Esophagus muscularis mucosa (tissue), 4 donors: ENCODE data around the gene PRKX. TPM values are rescaled to one million over a fixed set of nuclear protein-coding genes. Genes with fewer than 3 reads are reported as not detected.

Source experiments
- DNase-seq: peaks from one replicate; pipeline ENCODE4 v3.0.0-alpha.2; 2017; ENCODE audit errors: extremely low spot score
- H3K27ac ChIP-seq, 4 donors: fragments of 200-600 bp; sonication (generic); replicated peaks in 1 of 4; 1 replicate in 3 of 4; 2 replicates in 1 of 4; pipeline ENCODE4 v1.5.1; 2016 to 2019; ENCODE audit warnings: mild to moderate bottlenecking in 1 of 4
- H3K27me3 ChIP-seq, 4 donors: fragments of 200-600 bp; sonication (generic); one replicate each; pipeline versions ENCODE4 v1.5.1 to v1.6.0; 2016 to 2019
- H3K36me3 ChIP-seq, 4 donors: fragments of 200-600 bp; sonication (generic); one replicate each; pipeline ENCODE4 v1.5.1; 2016 to 2019
- H3K4me1 ChIP-seq, 4 donors: fragments of 200-600 bp; sonication (generic); one replicate each; pipeline ENCODE4 v1.5.1; 2016 to 2019
- H3K4me3 ChIP-seq, 4 donors: fragments of 200-600 bp; sonication (generic); 1 replicate in 2 of 4; 2 replicates in 2 of 4; pipeline ENCODE4 v1.5.1; 2016 to 2019; ENCODE audit warnings: mild to moderate bottlenecking in 4 of 4, moderate library complexity in 1 of 4
- H3K9me3 ChIP-seq, 4 donors: fragments of 200-600 bp; sonication (generic); 1 replicate in 3 of 4; 2 replicates in 1 of 4; pipeline ENCODE4 v1.5.1; 2016 to 2019
- EP300 ChIP-seq: sonication (generic); formaldehyde crosslinking; IDR thresholded peaks from one replicate; pipeline ENCODE4 v1.6.1; 2017; ENCODE audit warnings: antibody characterized with exemption
- POLR2A ChIP-seq: fragments of 450-650 bp; IDR thresholded peaks from one replicate; pipeline ENCODE4 v1.6.1; 2017; ENCODE audit warnings: antibody characterized with exemption, moderate library complexity, mild to moderate bottlenecking, low read depth
- POLR2AphosphoS5 ChIP-seq, 2 donors: sonication (generic); formaldehyde crosslinking; IDR thresholded peaks; one replicate each; pipeline ENCODE4 v1.6.1; 2017; ENCODE audit warnings: antibody characterized with exemption in 2 of 2
- WGBS: methylation state at CpG from one replicate; pipeline ENCODE4 v1.1.5; 2018; 5-methylcytosine and 5-hydroxymethylcytosine counted together
- intact Hi-C: fragments of 100-400 bp; cut with DNase I; formaldehyde crosslinking; loops from one replicate; pipeline ENCODE4 v1.15.1; 2023
- total RNA-seq, 4 donors: library from RNA; depleted of rRNA; stranded (reverse); fragments of >200 nt; gene quantifications; one replicate each; pipeline versions ENCODE4 v1.1.0 to v1.2.1, GENCODE V29; 2016
- TF ChIP-seq, protein P1 (sequence below), 3 experiments: fragments of 200-600 bp in 2 of 3; fragments of 450-650 bp in 1 of 3; sonication (generic) in 2 of 3; IDR thresholded peaks; one replicate each; pipeline ENCODE4 v1.5.1; 2017 to 2019; ENCODE audit warnings: antibody characterized with exemption in 3 of 3, mild to moderate bottlenecking in 2 of 3, moderate library complexity in 1 of 3

PRKX gene
- total RNA-seq, 4 donors from 2014 or later: 5.6 to 8.9 (median 6.6) TPM

DNA sequence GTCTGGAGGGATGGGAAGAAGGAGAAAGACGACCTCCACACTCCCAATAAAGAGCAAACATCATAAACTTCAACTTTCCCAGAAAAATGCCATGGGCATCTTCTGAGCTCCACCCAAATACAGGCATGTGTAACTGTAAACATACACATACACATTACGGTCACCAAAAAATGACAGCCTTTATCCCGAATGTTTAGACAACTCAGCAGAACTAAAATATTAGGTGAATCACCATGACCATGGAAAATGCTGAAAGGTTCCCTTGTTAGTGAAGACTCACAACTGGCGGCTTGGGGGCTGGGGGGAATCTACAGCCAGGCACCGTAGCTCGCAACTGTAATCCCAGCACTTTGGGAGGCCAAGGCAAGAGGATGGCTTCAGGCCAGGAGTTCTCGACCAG is 33.0 kb downstream of the PRKX start:
- Histone ChIP-seq H3K4me3 (no peak overlapping the region), H3K27me3 (no peaks in the 10 kb centered on the region), H3K4me1 (no peaks in the 10 kb centered on the region), H3K9me3 (no peaks in the 10 kb centered on the region), H3K36me3 (no peaks in the 10 kb centered on the region), H3K27ac (no peak overlapping the region)
- TF ChIP-seq EP300 (no peak), POLR2AphosphoS5 (IDR thresholded peaks at IDR 0.05) (no peak), POLR2A (no peak)
- TF ChIP-seq, protein P1, sequence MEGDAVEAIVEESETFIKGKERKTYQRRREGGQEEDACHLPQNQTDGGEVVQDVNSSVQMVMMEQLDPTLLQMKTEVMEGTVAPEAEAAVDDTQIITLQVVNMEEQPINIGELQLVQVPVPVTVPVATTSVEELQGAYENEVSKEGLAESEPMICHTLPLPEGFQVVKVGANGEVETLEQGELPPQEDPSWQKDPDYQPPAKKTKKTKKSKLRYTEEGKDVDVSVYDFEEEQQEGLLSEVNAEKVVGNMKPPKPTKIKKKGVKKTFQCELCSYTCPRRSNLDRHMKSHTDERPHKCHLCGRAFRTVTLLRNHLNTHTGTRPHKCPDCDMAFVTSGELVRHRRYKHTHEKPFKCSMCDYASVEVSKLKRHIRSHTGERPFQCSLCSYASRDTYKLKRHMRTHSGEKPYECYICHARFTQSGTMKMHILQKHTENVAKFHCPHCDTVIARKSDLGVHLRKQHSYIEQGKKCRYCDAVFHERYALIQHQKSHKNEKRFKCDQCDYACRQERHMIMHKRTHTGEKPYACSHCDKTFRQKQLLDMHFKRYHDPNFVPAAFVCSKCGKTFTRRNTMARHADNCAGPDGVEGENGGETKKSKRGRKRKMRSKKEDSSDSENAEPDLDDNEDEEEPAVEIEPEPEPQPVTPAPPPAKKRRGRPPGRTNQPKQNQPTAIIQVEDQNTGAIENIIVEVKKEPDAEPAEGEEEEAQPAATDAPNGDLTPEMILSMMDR (IDR thresholded peaks at IDR 0.05): no peak
- WGBS: 82% methylated on average over 7 of the region's 7 CpGs
- DNase-seq: no peak
- intact Hi-C loops: no loop called here

DNA sequence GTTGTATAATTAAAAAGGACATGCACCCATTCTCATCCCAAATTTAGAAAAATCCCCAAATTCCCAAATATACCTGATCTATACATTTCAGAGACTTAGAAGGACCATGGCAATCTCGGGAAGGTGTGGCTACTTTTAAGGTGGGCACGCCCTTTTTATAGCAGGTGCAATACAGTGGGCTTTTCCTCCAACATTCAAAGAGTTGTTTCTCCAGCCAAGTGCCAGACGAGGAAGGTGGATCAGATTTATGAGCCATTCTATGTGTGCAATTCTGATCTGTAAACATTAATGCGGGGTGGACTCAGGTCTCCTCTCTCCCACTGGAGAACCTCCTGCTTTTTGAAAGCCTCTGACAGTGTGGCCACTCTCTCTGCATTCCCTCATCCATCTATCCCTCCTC is 33.8 kb downstream of the PRKX start:
- WGBS: 82% methylated on average over 4 of the region's 4 CpGs
- no peaks in the 10 kb centered on the region for H3K9me3 ChIP-seq
- H3K27ac ChIP-seq: no peak overlapping the region
- DNase-seq: no peak
- H3K4me3 ChIP-seq: no peak overlapping the region
- H3K4me1 ChIP-seq: no peaks in the 10 kb centered on the region
- no peak for TF ChIP-seq POLR2AphosphoS5 (IDR thresholded peaks at IDR 0.05)
- no peak for TF ChIP-seq EP300
- TF ChIP-seq POLR2A: no peak
- TF ChIP-seq, protein P1 (IDR thresholded peaks at IDR 0.05): no peak
- intact Hi-C loops: no loop called here
- H3K27me3 ChIP-seq: no peaks in the 10 kb centered on the region
- no peaks in the 10 kb centered on the region for H3K36me3 ChIP-seq

DNA sequence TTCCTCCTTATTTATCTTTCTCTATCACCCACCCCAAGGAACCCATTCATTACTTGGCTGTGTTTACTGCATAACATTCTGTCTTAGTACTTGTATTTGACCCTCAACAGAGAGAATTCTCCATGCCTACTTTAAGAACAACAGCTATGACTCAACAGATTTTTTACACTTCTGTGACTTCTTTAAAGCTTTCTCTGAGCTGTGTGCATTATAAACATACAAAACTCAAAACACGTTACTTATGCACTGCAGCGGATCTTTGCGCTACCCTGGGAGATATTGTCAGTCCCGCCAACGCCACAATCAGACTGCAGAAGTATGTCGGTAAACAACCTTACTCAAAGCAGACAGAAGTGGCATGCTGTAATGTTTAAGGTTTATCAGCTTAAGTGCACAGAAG is 35.1 kb downstream of the PRKX start:
- H3K27ac ChIP-seq: no peak overlapping the region
- intact Hi-C loops: no loop called here
- H3K4me3 ChIP-seq: no peak overlapping the region
- TF ChIP-seq POLR2A: no peak
- DNase-seq: no peak
- H3K9me3 ChIP-seq: no peaks in the 10 kb centered on the region
- peaks cover 0 to 7% (median 2%) of the 10 kb centered on the region in 4 donors for H3K36me3 ChIP-seq
- no peaks in the 10 kb centered on the region for H3K27me3 ChIP-seq
- WGBS: 91% methylated on average over 6 of the region's 6 CpGs
- no peaks in the 10 kb centered on the region for H3K4me1 ChIP-seq

DNA sequence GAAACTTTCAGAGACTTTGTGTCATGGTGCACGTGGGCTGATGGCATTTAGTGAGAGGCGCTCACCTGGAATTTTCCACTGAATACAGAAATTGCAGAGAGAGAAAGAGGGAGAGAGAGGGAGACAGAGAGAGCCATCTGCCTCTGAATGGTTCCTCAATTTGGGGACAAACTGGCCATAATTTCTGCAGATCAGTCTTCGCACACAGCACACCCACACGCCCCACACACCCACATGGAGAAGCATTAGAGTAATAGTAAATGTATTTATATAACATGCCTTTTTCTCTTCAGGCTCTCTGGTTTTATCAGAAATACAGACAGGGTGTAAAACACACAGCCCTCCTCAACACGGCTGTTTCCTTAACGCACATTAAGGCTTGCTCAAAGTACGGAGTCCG is 38.6 kb downstream of the PRKX start:
- DNase-seq: no peak
- Histone ChIP-seq H3K27me3 (no peaks in the 10 kb centered on the region), H3K9me3 (no peaks in the 10 kb centered on the region), H3K36me3 (peaks cover 0 to 22% (median 6%) of the 10 kb centered on the region in 4 donors), H3K27ac (no peak overlapping the region), H3K4me3 (no peak overlapping the region), H3K4me1 (no peaks in the 10 kb centered on the region)
- WGBS: 96% methylated on average over 8 of the region's 8 CpGs
- TF ChIP-seq, protein P1 (IDR thresholded peaks at IDR 0.05): no peak
- no peak for TF ChIP-seq EP300
- no peak for TF ChIP-seq POLR2A
- TF ChIP-seq POLR2AphosphoS5 (IDR thresholded peaks at IDR 0.05): no peak
- intact Hi-C loops: no loop called here

DNA sequence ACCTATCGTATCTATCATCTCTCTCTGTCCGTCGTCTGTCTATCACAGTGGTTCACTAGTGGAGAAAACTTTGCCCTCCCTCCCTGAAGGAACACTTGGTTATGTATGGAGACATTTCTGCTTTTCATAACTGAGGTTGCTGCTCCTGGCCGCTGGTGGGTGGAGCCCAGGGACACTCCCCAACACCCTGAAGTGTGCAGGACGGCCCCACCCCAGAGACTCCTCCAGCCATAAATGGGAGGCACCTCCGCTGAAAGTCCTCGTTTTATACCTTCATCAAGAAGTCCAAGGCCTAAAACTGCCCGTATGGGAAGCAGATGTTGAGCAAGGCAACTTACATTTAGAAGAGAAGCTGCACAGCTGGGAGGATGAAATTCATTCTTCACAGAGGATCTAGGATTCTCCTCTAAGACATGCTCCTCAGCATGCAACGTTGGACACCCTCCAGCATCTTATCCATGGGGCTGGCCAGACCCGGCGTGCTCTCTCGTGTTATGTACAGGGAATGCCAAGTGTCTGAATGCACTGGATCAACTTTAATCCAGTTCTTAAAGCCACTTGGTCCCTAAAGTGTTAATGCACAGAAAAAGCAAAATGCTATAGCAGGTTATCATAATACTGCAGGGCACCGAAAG is 43.5 kb downstream of the PRKX start:
- H3K4me1 ChIP-seq: no peaks in the 10 kb centered on the region
- no peaks in the 10 kb centered on the region for H3K27me3 ChIP-seq
- no peak overlapping the region for H3K27ac ChIP-seq
- intact Hi-C loops: no loop called here
- TF ChIP-seq POLR2AphosphoS5 (IDR thresholded peaks at IDR 0.05) (no peak), EP300 (no peak), POLR2A (no peak)
- TF ChIP-seq, protein P1 (IDR thresholded peaks at IDR 0.05): no peak
- DNase-seq: no peak
- 88% methylated on average over 13 of the region's 13 CpGs for WGBS
- peaks cover 0 to 29% (median 6%) of the 10 kb centered on the region in 4 donors for H3K36me3 ChIP-seq
- no peaks in the 10 kb centered on the region for H3K9me3 ChIP-seq
- H3K4me3 ChIP-seq: no peak overlapping the region
